A549 treated with AZD2906 at 1 μM for 4 hours (cell line): ENCODE measurements around the gene SF3B4. TPM values are rescaled to one million over a fixed set of nuclear protein-coding genes. Genes with fewer than 3 reads are reported as not detected.

Source experiments
- total RNA-seq: library from RNA; stranded (reverse); fragments of 200-300 nt; extraction: Qiagen RNA extraction; gene quantifications from 5 replicates; pipeline ENCODE4 v1.2.3, GENCODE V29; 2022

SF3B4 gene
- total RNA-seq = 129 to 146 TPM (median 133 TPM) in 5 replicates

GRCh38 chr1:149927563-149928400 lies at the start of gene SF3B4:
TSS of gene SF3B4 (minus strand) at chr1:149927803. CDS start at chr1:149927759, 44 bp downstream.

GRCh38 chr1:149936170-149936991 lies 8.8 kb upstream of the SF3B4 start, which contains the start of gene MTMR11:
TSS of gene MTMR11 (minus strand) at chr1:149936879. CDS start at chr1:149936647, 232 bp downstream.

GRCh38 chr1:149917571-149918144 lies 9.9 kb downstream of the SF3B4 start, which contains the start of gene SV2A:
TSS of gene SV2A (minus strand) at chr1:149917844. CDS start at chr1:149913840, 4,004 bp downstream.

GRCh38 chr1:149899460-149900284 lies 27.9 kb downstream of the SF3B4 start, which contains the start of gene BOLA1:
TSS of gene BOLA1 (plus strand) at chr1:149899568. CDS start at chr1:149900060, 492 bp downstream.

Other genes with a start within 250 kb of the SF3B4 start
- not detected in 5 replicates for gene FCGR1A, start 145.1 kb downstream of the SF3B4 start, total RNA-seq
- 14.4 to 25.9 TPM (median 24.1 TPM) in 5 replicates for gene BOLA1, start 28.2 kb downstream of the SF3B4 start, total RNA-seq
- 0.06 to 0.15 TPM (median 0.10 TPM) in 5 replicates for gene SV2A, start 10.0 kb downstream of the SF3B4 start, total RNA-seq
- 6.1 to 7.7 TPM (median 6.8 TPM) in 5 replicates for gene MTMR11, start 9.1 kb upstream of the SF3B4 start, total RNA-seq
- 9.7 to 12.1 TPM (median 11.5 TPM) in 5 replicates for gene OTUD7B, start 82.9 kb upstream of the SF3B4 start, total RNA-seq
- gene VPS45, start 140.0 kb upstream of the SF3B4 start, total RNA-seq = 14.4 to 15.7 TPM (median 14.6 TPM) in 5 replicates
- 5.0 to 7.0 TPM (median 6.7 TPM) in 5 replicates for gene PLEKHO1, start 222.1 kb upstream of the SF3B4 start, total RNA-seq